Measurements from ENCODE around the gene SERTM1.
A peak's percentile ranks its signal among the peaks of the same experiment; 100 is the strongest.

SERTM1 gene

DNA sequence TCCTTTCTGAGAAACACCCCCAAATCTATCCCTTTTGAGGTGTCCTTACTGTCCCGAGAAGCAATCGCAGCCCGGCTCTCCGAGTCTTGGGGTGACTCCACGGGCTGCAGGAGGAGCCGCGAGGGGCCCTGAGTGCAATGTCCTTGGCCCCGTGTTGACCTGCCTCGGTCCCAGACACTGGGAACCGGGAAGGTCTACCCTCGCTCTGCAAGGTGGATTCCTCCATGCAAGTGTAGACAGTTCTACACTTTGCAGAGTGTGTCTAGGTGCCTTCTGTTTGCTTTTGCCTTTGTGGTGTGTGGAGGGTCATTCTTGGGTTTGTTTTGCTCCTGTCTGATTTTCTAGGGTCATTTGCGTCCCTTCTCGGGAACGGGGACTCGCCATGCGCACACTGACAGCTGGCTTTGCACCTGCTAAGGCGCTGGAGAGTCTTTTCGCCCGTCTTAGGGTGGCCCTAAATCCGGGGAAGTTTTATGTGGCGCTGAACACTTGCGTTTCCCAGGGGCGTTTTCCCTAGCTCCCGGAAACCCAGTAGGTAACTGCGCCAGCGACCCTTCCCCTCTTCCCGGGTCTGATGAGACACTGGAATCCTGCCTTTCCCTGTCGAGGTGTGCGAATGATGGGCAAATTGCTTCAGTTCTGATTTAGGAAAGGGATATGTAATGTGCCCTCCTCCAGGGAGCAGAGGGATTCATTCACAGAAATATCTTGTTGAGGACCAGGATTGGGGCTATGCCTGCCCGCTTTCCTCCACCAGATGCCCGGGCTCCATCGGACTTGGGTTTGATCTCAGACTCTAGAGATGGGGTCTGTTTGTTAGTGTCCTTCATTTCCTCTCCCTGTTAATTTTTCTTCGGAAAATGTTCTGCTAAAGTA lies 755 bp downstream of the SERTM1 start:
- H3K18ac ChIP-seq (ENCODE audit: low read length), result no peak overlapping the region
- peaks cover 18% of the 10 kb centered on the region for H3K27me3 ChIP-seq (ENCODE audit: insufficient read depth, low read length, poor library complexity)
- no peaks in the 10 kb centered on the region for H3K79me1 ChIP-seq (ENCODE audit: low read length)
- no peak overlapping the region for H4K8ac ChIP-seq (ENCODE audit: low read depth, low read length)
- H3K9ac ChIP-seq (ENCODE audit: low read length), result peak overlapping the region; percentile 56
- H3K4me3 ChIP-seq (ENCODE audit: low read length), result no peak overlapping the region
- H3K79me2 ChIP-seq (ENCODE audit: control insufficient read depth, insufficient read depth, low read length), result no peaks in the 10 kb centered on the region
- H3K4ac ChIP-seq (ENCODE audit: low read depth, low read length), result no peak overlapping the region
- peak overlapping the region; percentile 10 for H3K56ac ChIP-seq (ENCODE audit: low read length)
- DNase-seq, result peak; percentile 17
- peaks cover 2% of the 10 kb centered on the region for H3K4me1 ChIP-seq (ENCODE audit: control insufficient read depth, low read depth, low read length)
- no peak overlapping the region for H2BK15ac ChIP-seq (replicated peaks; ENCODE audit: low read depth)
- H4K5ac ChIP-seq (ENCODE audit: low read length), result no peak overlapping the region
- H3K27ac ChIP-seq (ENCODE audit: low read depth, low read length), result no peak overlapping the region
- no peak overlapping the region for H2AK5ac ChIP-seq (ENCODE audit: low read length)
- H3K23ac ChIP-seq (ENCODE audit: low read length), result no peak overlapping the region
- no CpG with 5 or more reads among the region's 33 CpGs for WGBS (ENCODE audit: extremely low coverage, insufficient coverage, low lambda C conversion rate)
- no peak overlapping the region for H2BK5ac ChIP-seq (ENCODE audit: low read length)
- H3K36me3 ChIP-seq (ENCODE audit: control insufficient read depth, insufficient read depth, low read length), result no peaks in the 10 kb centered on the region
- peak overlapping the region; percentile 60 for H3K4me2 ChIP-seq (ENCODE audit: low read length)
- H2BK120ac ChIP-seq (ENCODE audit: low read depth, low read length), result no peak overlapping the region

DNA sequence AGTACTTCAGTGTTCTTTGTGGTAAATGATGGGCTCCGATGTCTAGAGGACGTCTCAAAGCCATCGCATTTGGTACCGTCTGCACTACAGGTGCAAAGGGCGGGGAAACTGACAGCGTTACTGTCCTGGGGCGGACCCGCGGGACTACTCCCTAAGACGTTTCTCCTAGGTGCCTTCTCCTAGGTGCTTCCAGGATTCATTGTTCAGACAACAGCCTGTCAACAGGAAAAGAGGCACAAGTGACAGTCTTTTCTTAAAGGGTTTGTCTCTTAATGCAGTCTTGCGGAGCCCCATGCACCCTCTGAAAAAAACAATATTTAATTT lies 1.4 kb downstream of the SERTM1 start:
- no peak overlapping the region for H2BK120ac ChIP-seq (ENCODE audit: low read depth, low read length)
- H3K4me3 ChIP-seq (ENCODE audit: low read length), result no peak overlapping the region
- no peak for DNase-seq
- peaks cover 18% of the 10 kb centered on the region for H3K27me3 ChIP-seq (ENCODE audit: insufficient read depth, low read length, poor library complexity)
- no peak overlapping the region for H3K18ac ChIP-seq (ENCODE audit: low read length)
- no peak overlapping the region for H3K4me2 ChIP-seq (ENCODE audit: low read length)
- H3K27ac ChIP-seq (ENCODE audit: low read depth, low read length), result no peak overlapping the region
- no peak overlapping the region for H3K4ac ChIP-seq (ENCODE audit: low read depth, low read length)
- H4K8ac ChIP-seq (ENCODE audit: low read depth, low read length), result no peak overlapping the region
- H4K5ac ChIP-seq (ENCODE audit: low read length), result no peak overlapping the region
- H3K9ac ChIP-seq (ENCODE audit: low read length), result no peak overlapping the region
- no peak overlapping the region for H2BK5ac ChIP-seq (ENCODE audit: low read length)
- H3K79me1 ChIP-seq (ENCODE audit: low read length), result no peaks in the 10 kb centered on the region
- H3K56ac ChIP-seq (ENCODE audit: low read length), result no peak overlapping the region
- no peak overlapping the region for H3K23ac ChIP-seq (ENCODE audit: low read length)
- WGBS (ENCODE audit: extremely low coverage, insufficient coverage, low lambda C conversion rate), result no CpG with 5 or more reads among the region's 11 CpGs
- no peak overlapping the region for H2BK15ac ChIP-seq (replicated peaks; ENCODE audit: low read depth)
- H3K36me3 ChIP-seq (ENCODE audit: control insufficient read depth, insufficient read depth, low read length), result no peaks in the 10 kb centered on the region
- peaks cover 2% of the 10 kb centered on the region for H3K4me1 ChIP-seq (ENCODE audit: control insufficient read depth, low read depth, low read length)
- no peak overlapping the region for H2AK5ac ChIP-seq (ENCODE audit: low read length)
- no peaks in the 10 kb centered on the region for H3K79me2 ChIP-seq (ENCODE audit: control insufficient read depth, insufficient read depth, low read length)

DNA sequence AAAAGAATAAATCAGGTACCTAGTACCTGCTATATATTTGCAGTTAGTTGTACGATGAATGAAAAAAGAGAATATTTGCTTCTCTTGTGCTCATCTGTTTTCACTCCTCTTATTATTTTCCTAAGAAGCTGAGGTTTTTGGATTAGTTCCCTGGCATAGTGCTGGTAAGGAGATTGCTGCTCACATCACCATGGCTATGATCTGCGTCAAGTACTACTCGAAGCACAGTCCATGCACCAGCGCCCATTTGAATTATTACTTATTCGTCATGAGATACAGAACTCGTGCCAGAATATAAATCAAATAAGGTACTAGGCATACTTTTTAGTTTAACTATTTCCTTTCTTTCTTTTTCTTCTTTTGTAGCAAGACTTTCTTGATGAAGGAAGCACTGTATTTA lies 7.1 kb downstream of the SERTM1 start:
- no peak overlapping the region for H4K5ac ChIP-seq (ENCODE audit: low read length)
- no peaks in the 10 kb centered on the region for H3K27me3 ChIP-seq (ENCODE audit: insufficient read depth, low read length, poor library complexity)
- no peak overlapping the region for H3K9ac ChIP-seq (ENCODE audit: low read length)
- H3K36me3 ChIP-seq (ENCODE audit: control insufficient read depth, insufficient read depth, low read length), result no peaks in the 10 kb centered on the region
- H2AK5ac ChIP-seq (ENCODE audit: low read length), result no peak overlapping the region
- H3K4ac ChIP-seq (ENCODE audit: low read depth, low read length), result no peak overlapping the region
- H3K27ac ChIP-seq (ENCODE audit: low read depth, low read length), result no peak overlapping the region
- H2BK120ac ChIP-seq (ENCODE audit: low read depth, low read length), result no peak overlapping the region
- no peak overlapping the region for H2BK15ac ChIP-seq (replicated peaks; ENCODE audit: low read depth)
- H3K18ac ChIP-seq (ENCODE audit: low read length), result no peak overlapping the region
- H3K79me2 ChIP-seq (ENCODE audit: control insufficient read depth, insufficient read depth, low read length), result no peaks in the 10 kb centered on the region
- H3K4me3 ChIP-seq (ENCODE audit: low read length), result no peak overlapping the region
- H2BK5ac ChIP-seq (ENCODE audit: low read length), result no peak overlapping the region
- no peaks in the 10 kb centered on the region for H3K79me1 ChIP-seq (ENCODE audit: low read length)
- H3K56ac ChIP-seq (ENCODE audit: low read length), result no peak overlapping the region
- no peak overlapping the region for H4K8ac ChIP-seq (ENCODE audit: low read depth, low read length)
- no peaks in the 10 kb centered on the region for H3K4me1 ChIP-seq (ENCODE audit: control insufficient read depth, low read depth, low read length)
- WGBS (ENCODE audit: extremely low coverage, insufficient coverage, low lambda C conversion rate), result no CpG with 5 or more reads among the region's 6 CpGs
- no peak overlapping the region for H3K23ac ChIP-seq (ENCODE audit: low read length)
- H3K4me2 ChIP-seq (ENCODE audit: low read length), result no peak overlapping the region
- DNase-seq, result no peak

DNA sequence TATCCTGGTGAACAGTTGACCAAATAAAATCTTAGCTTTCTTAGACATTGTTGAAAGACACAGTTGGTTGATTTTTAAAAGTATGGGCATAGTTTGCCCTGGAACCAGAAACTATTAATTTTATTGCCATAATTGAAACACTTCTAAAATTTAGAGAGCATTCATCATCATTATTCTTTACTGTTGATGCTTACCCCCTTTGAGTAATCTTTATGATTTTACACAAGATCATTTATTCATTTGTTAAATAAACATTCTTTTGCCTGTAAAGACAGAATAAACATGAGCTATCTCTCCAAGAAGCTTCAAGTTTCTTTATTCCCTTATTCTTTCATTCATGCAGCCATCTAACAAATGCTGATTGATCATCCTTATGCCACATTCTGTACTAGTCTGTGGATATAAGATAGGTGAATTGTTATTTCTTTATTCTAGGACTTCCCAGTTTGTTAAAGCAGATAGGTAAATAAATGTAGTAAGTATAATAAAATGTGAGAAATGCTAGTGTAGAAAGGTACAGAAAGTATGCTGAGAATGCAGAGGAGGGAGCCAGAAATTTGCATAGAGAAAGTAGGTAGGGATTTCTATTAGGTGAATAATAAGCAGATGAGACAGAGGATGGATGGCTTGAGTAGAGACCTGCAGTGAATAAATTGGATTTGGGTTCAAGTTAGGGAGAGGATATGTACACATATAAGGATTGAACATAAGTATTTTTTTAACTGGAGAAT lies 8.2 kb downstream of the SERTM1 start:
- no peak overlapping the region for H3K18ac ChIP-seq (ENCODE audit: low read length)
- H3K79me1 ChIP-seq (ENCODE audit: low read length), result no peaks in the 10 kb centered on the region
- H3K79me2 ChIP-seq (ENCODE audit: control insufficient read depth, insufficient read depth, low read length), result no peaks in the 10 kb centered on the region
- no peak overlapping the region for H2BK15ac ChIP-seq (replicated peaks; ENCODE audit: low read depth)
- H4K8ac ChIP-seq (ENCODE audit: low read depth, low read length), result no peak overlapping the region
- no peaks in the 10 kb centered on the region for H3K36me3 ChIP-seq (ENCODE audit: control insufficient read depth, insufficient read depth, low read length)
- H3K4me3 ChIP-seq (ENCODE audit: low read length), result no peak overlapping the region
- no peak overlapping the region for H3K4ac ChIP-seq (ENCODE audit: low read depth, low read length)
- H2AK5ac ChIP-seq (ENCODE audit: low read length), result no peak overlapping the region
- no peak overlapping the region for H2BK120ac ChIP-seq (ENCODE audit: low read depth, low read length)
- no peak overlapping the region for H3K4me2 ChIP-seq (ENCODE audit: low read length)
- H3K9ac ChIP-seq (ENCODE audit: low read length), result no peak overlapping the region
- no peak overlapping the region for H4K5ac ChIP-seq (ENCODE audit: low read length)
- no peak overlapping the region for H3K27ac ChIP-seq (ENCODE audit: low read depth, low read length)
- no peak overlapping the region for H3K23ac ChIP-seq (ENCODE audit: low read length)
- H2BK5ac ChIP-seq (ENCODE audit: low read length), result no peak overlapping the region
- H3K56ac ChIP-seq (ENCODE audit: low read length), result no peak overlapping the region
- H3K27me3 ChIP-seq (ENCODE audit: insufficient read depth, low read length, poor library complexity), result no peaks in the 10 kb centered on the region
- no peaks in the 10 kb centered on the region for H3K4me1 ChIP-seq (ENCODE audit: control insufficient read depth, low read depth, low read length)
- DNase-seq, result peak; percentile 59

DNA sequence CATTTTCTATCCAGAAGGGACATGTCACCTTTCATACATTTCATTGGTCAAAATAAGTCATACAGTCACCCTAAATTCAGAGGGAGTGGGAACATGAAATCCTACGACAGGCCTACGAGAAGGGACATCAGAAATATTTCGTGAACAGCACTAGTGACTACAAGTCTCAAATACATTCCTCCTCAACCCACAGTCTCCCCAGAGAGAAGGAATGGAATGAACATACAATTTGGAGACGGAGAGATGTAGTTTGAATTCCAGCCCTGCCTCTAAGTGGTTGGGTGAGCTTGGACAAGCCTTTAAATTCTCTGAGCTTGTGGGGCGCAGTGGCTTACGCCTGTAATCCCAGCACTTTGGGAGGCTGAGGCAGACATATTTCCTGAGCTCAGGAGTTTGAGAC lies 9.9 kb downstream of the SERTM1 start:
- Histone ChIP-seq H3K4ac (ENCODE audit: low read depth, low read length) (no peak overlapping the region), H3K79me2 (ENCODE audit: control insufficient read depth, insufficient read depth, low read length) (no peaks in the 10 kb centered on the region), H3K4me2 (ENCODE audit: low read length) (no peak overlapping the region), H2BK15ac (replicated peaks; ENCODE audit: low read depth) (no peak overlapping the region), H3K36me3 (ENCODE audit: control insufficient read depth, insufficient read depth, low read length) (no peaks in the 10 kb centered on the region), H4K8ac (ENCODE audit: low read depth, low read length) (no peak overlapping the region), H3K4me3 (ENCODE audit: low read length) (no peak overlapping the region), H2BK120ac (ENCODE audit: low read depth, low read length) (no peak overlapping the region), H2BK5ac (ENCODE audit: low read length) (no peak overlapping the region), H3K18ac (ENCODE audit: low read length) (no peak overlapping the region), H3K56ac (ENCODE audit: low read length) (no peak overlapping the region), H2AK5ac (ENCODE audit: low read length) (no peak overlapping the region), H3K23ac (ENCODE audit: low read length) (no peak overlapping the region), H3K9ac (ENCODE audit: low read length) (no peak overlapping the region), H3K79me1 (ENCODE audit: low read length) (no peaks in the 10 kb centered on the region), H4K5ac (ENCODE audit: low read length) (no peak overlapping the region), H3K27me3 (ENCODE audit: insufficient read depth, low read length, poor library complexity) (no peaks in the 10 kb centered on the region), H3K27ac (ENCODE audit: low read depth, low read length) (no peak overlapping the region), H3K4me1 (ENCODE audit: control insufficient read depth, low read depth, low read length) (no peaks in the 10 kb centered on the region)
- no peak for DNase-seq
- WGBS (ENCODE audit: extremely low coverage, insufficient coverage, low lambda C conversion rate), result no CpG with 5 or more reads among the region's 6 CpGs
